Vagina (tissue), 2 donors: ENCODE data around the gene JAKMIP1.

Experiments
- CTCF ChIP-seq, 3 experiments: fragments of 450-650 bp in 2 of 3; fragments of 200-600 bp in 1 of 3; sonication (generic) in 1 of 3; IDR thresholded peaks; one replicate each; pipeline ENCODE4 v1.5.1; 2017 to 2019; ENCODE audit warnings: antibody characterized with exemption in 3 of 3, mild to moderate bottlenecking in 2 of 3, moderate library complexity in 2 of 3
- POLR2A ChIP-seq, 2 donors: fragments of 450-650 bp; IDR thresholded peaks; one replicate each; pipeline ENCODE4 v1.6.1; 2017; ENCODE audit warnings: antibody characterized with exemption in 2 of 2, mild to moderate bottlenecking in 2 of 2, moderate library complexity in 2 of 2
- POLR2AphosphoS5 ChIP-seq, 2 donors: sonication (generic); formaldehyde crosslinking; IDR thresholded peaks; one replicate each; pipeline ENCODE4 v1.9.0; 2017; ENCODE audit warnings: antibody characterized with exemption in 2 of 2, mild to moderate bottlenecking in 2 of 2, low read depth in 1 of 2; ENCODE audit not compliant: insufficient read depth in 1 of 2

- TF ChIP-seq CTCF (IDR thresholded peaks at IDR 0.05) (no peak), POLR2AphosphoS5 (IDR thresholded peaks at IDR 0.05; ENCODE audit: insufficient read depth in 1 of 2, low read depth in 1 of 2) (no peak), POLR2A (IDR thresholded peaks at IDR 0.05) (no peak)
These were observed 28.0 kb downstream of the JAKMIP1 start for GRCh38 chr4:6172093-6172926.
